ENCODE measurements around the gene FERMT2. TPM values are rescaled to one million over a fixed set of nuclear protein-coding genes. Genes with fewer than 3 reads are reported as not detected.

FERMT2 gene
- total RNA-seq, 6 donors from 2014 or later, result 34.6 to 121 (median 72.3) TPM

- DNase-seq, result no peak
- H3K9me3 ChIP-seq, result no peaks in the 10 kb centered on the region
- H3K27me3 ChIP-seq, result no peaks in the 10 kb centered on the region
- peaks cover 0 to 42% (median 10%) of the 10 kb centered on the region in 4 donors for H3K36me3 ChIP-seq
- no peak overlapping the region for H3K4me3 ChIP-seq
- H3K4me1 ChIP-seq, result peaks cover 0 to 3% (median 0%) of the 10 kb centered on the region in 4 donors
- WGBS, 2 donors, result 86 to 91% methylated on average over 6 of the region's 6 CpGs
- TF ChIP-seq CTCF (IDR thresholded peaks at IDR 0.05), result no peak
- TF ChIP-seq POLR2A (IDR thresholded peaks at IDR 0.05), result no peak
- no peak for TF ChIP-seq EP300 (IDR thresholded peaks at IDR 0.05)
- TF ChIP-seq POLR2AphosphoS5 (IDR thresholded peaks at IDR 0.05), result no peak
- no peak for ATAC-seq (ENCODE audit: low FRiP score in 2 of 2)
- no peak overlapping the region for H3K27ac ChIP-seq
Observed at GRCh38 chr14:52888839-52889838, 61.7 kb downstream of the FERMT2 start.

- Histone ChIP-seq H3K4me1 (no peaks in the 10 kb centered on the region), H3K36me3 (peaks cover 0 to 49% (median 10%) of the 10 kb centered on the region in 4 donors), H3K4me3 (no peak overlapping the region), H3K9me3 (no peaks in the 10 kb centered on the region), H3K27me3 (no peaks in the 10 kb centered on the region), H3K27ac (no peak overlapping the region)
- ATAC-seq (ENCODE audit: low FRiP score in 2 of 2), result no peak
- WGBS, 2 donors, result 87 to 93% methylated on average over 4 of the region's 4 CpGs
- TF ChIP-seq POLR2AphosphoS5 (IDR thresholded peaks at IDR 0.05) (no peak), EP300 (IDR thresholded peaks at IDR 0.05) (no peak), CTCF (IDR thresholded peaks at IDR 0.05) (no peak), POLR2A (IDR thresholded peaks at IDR 0.05) (no peak)
- DNase-seq, result no peak
Observed at GRCh38 chr14:52888159-52888558, 62.7 kb downstream of the FERMT2 start.

GRCh38 chr14:52885230-52885629 is 65.6 kb downstream of the FERMT2 start:
- no peak for ATAC-seq (ENCODE audit: low FRiP score in 2 of 2)
- peaks cover 0 to 27% (median 8%) of the 10 kb centered on the region in 4 donors for H3K36me3 ChIP-seq
- no peak for DNase-seq
- H3K4me3 ChIP-seq, result no peak overlapping the region
- H3K4me1 ChIP-seq, result peaks cover 0 to 2% (median 0%) of the 10 kb centered on the region in 4 donors
- no peaks in the 10 kb centered on the region for H3K9me3 ChIP-seq
- no peak for TF ChIP-seq POLR2AphosphoS5 (IDR thresholded peaks at IDR 0.05)
- no peak for TF ChIP-seq CTCF (IDR thresholded peaks at IDR 0.05)
- TF ChIP-seq POLR2A (IDR thresholded peaks at IDR 0.05), result no peak
- TF ChIP-seq EP300 (IDR thresholded peaks at IDR 0.05), result no peak
- H3K27me3 ChIP-seq, result no peaks in the 10 kb centered on the region
- peak overlapping the region in 1 of 4 donors; percentile 28 for H3K27ac ChIP-seq
- 63 to 81% methylated on average over 2 of the region's 2 CpGs for WGBS, 2 donors

- H3K36me3 ChIP-seq, result peaks cover 0 to 23% (median 6%) of the 10 kb centered on the region in 4 donors
- H3K27ac ChIP-seq, result no peak overlapping the region
- TF ChIP-seq POLR2AphosphoS5 (IDR thresholded peaks at IDR 0.05) (no peak), POLR2A (IDR thresholded peaks at IDR 0.05) (no peak), CTCF (IDR thresholded peaks at IDR 0.05) (no peak), EP300 (IDR thresholded peaks at IDR 0.05) (no peak)
- peaks cover 0 to 2% (median 0%) of the 10 kb centered on the region in 4 donors for H3K4me1 ChIP-seq
- no peaks in the 10 kb centered on the region for H3K27me3 ChIP-seq
- H3K4me3 ChIP-seq, result no peak overlapping the region
- 88 to 93% methylated on average over 5 of the region's 5 CpGs for WGBS, 2 donors
- H3K9me3 ChIP-seq, result no peaks in the 10 kb centered on the region
- DNase-seq (no peak), ATAC-seq (ENCODE audit: low FRiP score in 2 of 2) (peak in 1 of 2 donors; percentile 21)
Observed at GRCh38 chr14:52883658-52884057, 67.2 kb downstream of the FERMT2 start.
